ENCODE measurements around the gene NAV2.
"Not testable (repeated sequence)": the region's sequence is repeated elsewhere in the genome, so short reads cannot be mapped to it uniquely, and the experiment has no call there.

The NAV2 gene

GRCh38 chr11:19949606-19950005 lies 237.0 kb downstream of the NAV2 start:
- DNase-seq: no peak

GRCh38 chr11:19951558-19952115 lies 239.0 kb downstream of the NAV2 start:
- DNase-seq: peak in 1 of 51 donors; percentile 70

- no peak for DNase-seq
These were observed 239.5 kb downstream of the NAV2 start for GRCh38 chr11:19952116-19952605.

- DNase-seq: no peak
These were observed 240.3 kb downstream of the NAV2 start for GRCh38 chr11:19952911-19953310.

- DNase-seq: no peak
These were observed 240.7 kb downstream of the NAV2 start for GRCh38 chr11:19953336-19953735.

GRCh38 chr11:19953909-19954308 lies 241.3 kb downstream of the NAV2 start:
- peak in 10 of 51 donors; percentile 3 to 73 (median 28) for DNase-seq

- no peak for DNase-seq
These were observed 242.3 kb downstream of the NAV2 start for GRCh38 chr11:19954899-19955298.

- no peak for DNase-seq
These were observed 243.0 kb downstream of the NAV2 start for GRCh38 chr11:19955660-19956059.

GRCh38 chr11:19956228-19956627 lies 243.6 kb downstream of the NAV2 start:
- DNase-seq: no peak

GRCh38 chr11:19957294-19957943 lies 244.8 kb downstream of the NAV2 start:
- peak in 1 of 51 donors; percentile 38 for DNase-seq

- DNase-seq: no peak
These were observed 245.6 kb downstream of the NAV2 start for GRCh38 chr11:19958204-19958603.

- no peak for DNase-seq
These were observed 246.6 kb downstream of the NAV2 start for GRCh38 chr11:19959210-19959609.

- DNase-seq: no peak
These were observed 247.0 kb downstream of the NAV2 start for GRCh38 chr11:19959648-19960059.

- not testable (repeated sequence) for DNase-seq
These were observed 247.8 kb downstream of the NAV2 start for GRCh38 chr11:19960410-19960809.

- no peak for DNase-seq
These were observed 248.6 kb downstream of the NAV2 start for GRCh38 chr11:19961225-19961624.

- no peak for DNase-seq
These were observed 249.6 kb downstream of the NAV2 start for GRCh38 chr11:19962053-19962800.

GRCh38 chr11:19962801-19963175 lies 250.2 kb downstream of the NAV2 start:
- no peak for DNase-seq

GRCh38 chr11:19963697-19964387 lies 251.2 kb downstream of the NAV2 start:
- no peak for DNase-seq

GRCh38 chr11:19966441-19966840 lies 253.8 kb downstream of the NAV2 start:
- no peak for DNase-seq

- no peak for DNase-seq
These were observed 254.3 kb downstream of the NAV2 start for GRCh38 chr11:19966927-19967326.

- no peak for DNase-seq
These were observed 255.2 kb downstream of the NAV2 start for GRCh38 chr11:19967787-19968186.

- no peak for DNase-seq
These were observed 256.2 kb downstream of the NAV2 start for GRCh38 chr11:19968860-19969259.

Measured in hypothalamus (tissue), 51 donors.